CD4-positive, alpha-beta T cell (primary cell): Measurements from ENCODE around the gene VAMP7. TPM values are rescaled to one million over a fixed set of nuclear protein-coding genes. Genes with fewer than 3 reads are reported as not detected.
"Not testable (repeated sequence)": the region's sequence is repeated elsewhere in the genome, so short reads cannot be mapped to it uniquely, and the experiment has no call there.

Experiments used
- ATAC-seq: fragments of 200-7000 bp; cut with Tn5 transposase; one replicate; pipeline ENCODE4 v1.10.0; 2022; ENCODE audit warnings: mild to moderate bottlenecking; ENCODE audit not compliant: poor library complexity
- CTCF ChIA-PET: fragments of 350-600 bp; sonication (Branson Sonifier 250); formaldehyde crosslinking; loops from one replicate; lab custom pipeline; 2021; ENCODE audit warnings: antibody characterized with exemption, inconsistent platforms; lab: Charles Lee
- POLR2A ChIA-PET: fragments of 350-600 bp; sonication (Branson Sonifier 250); formaldehyde crosslinking; loops from one replicate; lab custom pipeline; 2021; ENCODE audit warnings: antibody characterized with exemption, inconsistent platforms; lab: Charles Lee
- DNase-seq, 14 experiments: peaks; one replicate each; pipeline ENCODE4 v3.0.0-alpha.2; 2013 to 2020; ENCODE audit warnings: mixed read lengths in 2 of 14
- H3K27ac ChIP-seq, 2 donors: one replicate each; pipeline versions ENCODE4 v1.5.1 to v1.7.0; 2013; ENCODE audit warnings: low read length in 2 of 2, low read depth in 1 of 2, mild to moderate bottlenecking in 1 of 2
- H3K27me3 ChIP-seq, 2 experiments: 1 replicate in 1 of 2; 2 replicates in 1 of 2; pipeline versions ENCODE4 v1.6.1 to v1.7.0; 2013; ENCODE audit warnings: low read length in 2 of 2, control low read depth in 1 of 2, mild to moderate bottlenecking in 1 of 2, moderate library complexity in 1 of 2; ENCODE audit not compliant: insufficient read depth in 2 of 2, control insufficient read depth in 1 of 2
- H3K36me3 ChIP-seq: one replicate; pipeline ENCODE4 v1.6.1; 2013; ENCODE audit warnings: low read length, control low read depth; ENCODE audit not compliant: insufficient read depth
- H3K4me1 ChIP-seq: one replicate; pipeline ENCODE4 v1.6.1; 2013; ENCODE audit warnings: low read length, control low read depth; ENCODE audit not compliant: insufficient read depth
- H3K4me3 ChIP-seq: one replicate; pipeline ENCODE4 v1.5.1; 2013; ENCODE audit warnings: mild to moderate bottlenecking, low read length, moderate library complexity
- H3K9me3 ChIP-seq, 2 experiments: 1 replicate in 1 of 2; 2 replicates in 1 of 2; pipeline versions ENCODE4 v1.6.1 to v1.7.0; 2013; ENCODE audit warnings: low read length in 2 of 2, mild to moderate bottlenecking in 2 of 2, control low read depth in 1 of 2, moderate library complexity in 1 of 2; ENCODE audit not compliant: control insufficient read depth in 1 of 2, insufficient read depth in 1 of 2
- H3K27ac Mint-ChIP-seq: one replicate; pipeline ENCODE4 v1.8.0; 2020; ENCODE audit warnings: mixed read lengths
- H3K27me3 Mint-ChIP-seq: one replicate; pipeline ENCODE4 v1.8.0; 2021; ENCODE audit warnings: mixed read lengths
- H3K36me3 Mint-ChIP-seq: one replicate; pipeline ENCODE4 v1.8.0; 2021; ENCODE audit warnings: low read depth, mixed read lengths
- H3K4me1 Mint-ChIP-seq: one replicate; pipeline ENCODE4 v1.8.0; 2021; ENCODE audit warnings: low read depth, mixed read lengths
- H3K4me3 Mint-ChIP-seq: one replicate; pipeline ENCODE4 v1.8.0; 2020; ENCODE audit warnings: mild to moderate bottlenecking, mixed read lengths
- H3K9me3 Mint-ChIP-seq: one replicate; pipeline ENCODE4 v1.8.0; 2020; ENCODE audit warnings: mixed read lengths
- CTCF ChIP-seq: fragments of 200-600 bp; IDR thresholded peaks from one replicate; pipeline ENCODE4 v1.8.0; 2022; ENCODE audit warnings: antibody characterized with exemption, mild to moderate bottlenecking
- intact Hi-C, 2 experiments: fragments of 100-400 bp; cut with DNase I in 1 of 2; cut with micrococcal nuclease in 1 of 2; formaldehyde crosslinking; loops; one replicate each; pipeline versions ENCODE4 v1.15.1 to v1.9.0; 2023 to 2025; cut with DNase I, micrococcal nuclease
- total RNA-seq, 174 experiments: library from RNA in 2 of 174; stranded (reverse) in 2 of 174; gene quantifications; one replicate each; pipeline ENCODE4 v1.2.3 and lab custom pipeline; 2021 to 2026

Gene VAMP7
- total RNA-seq, 2 experiments from 2014 or later = 17.0 to 17.4 TPM

- intact Hi-C loops = no loop called here
- Histone ChIP-seq H3K27me3 (no peaks in the 10 kb centered on the region), H3K36me3 (peaks cover 37% of the 10 kb centered on the region), H3K4me3 (no peak overlapping the region), H3K9me3 (no peaks in the 10 kb centered on the region), H3K4me1 (no peaks in the 10 kb centered on the region), H3K27ac (no peak overlapping the region)
- no peak for TF ChIP-seq CTCF
- DNase-seq (no peak), ATAC-seq (no peak)
- H3K27me3 Mint-ChIP-seq = no peaks in the 10 kb centered on the region
- H3K27ac Mint-ChIP-seq = no peak overlapping the region
- no peak overlapping the region for H3K4me3 Mint-ChIP-seq
- ChIA-PET POLR2A (no interaction called here), CTCF (no interaction called here)
- H3K4me1 Mint-ChIP-seq = no peaks in the 10 kb centered on the region
- H3K36me3 Mint-ChIP-seq = peaks cover 77% of the 10 kb centered on the region
- H3K9me3 Mint-ChIP-seq = no peaks in the 10 kb centered on the region
These were observed 19.6 kb downstream of the VAMP7 start for GRCh38 chrX:155900765-155901164.

- ATAC-seq, CTCF ChIA-PET, intact Hi-C loops, DNase-seq, H3K4me3 ChIP-seq, H3K4me3 Mint-ChIP-seq, H3K27me3 Mint-ChIP-seq, H3K27me3 ChIP-seq, H3K27ac Mint-ChIP-seq, H3K4me1 Mint-ChIP-seq, H3K4me1 ChIP-seq, H3K27ac ChIP-seq, POLR2A ChIA-PET: not testable (repeated sequence)
- Histone ChIP-seq H3K9me3 (peaks cover 0 to 11% of the 10 kb centered on the region in 2 experiments), H3K36me3 (peaks cover 11% of the 10 kb centered on the region)
- peaks cover 86% of the 10 kb centered on the region for H3K36me3 Mint-ChIP-seq
- H3K9me3 Mint-ChIP-seq = peaks cover 14% of the 10 kb centered on the region
These were observed 26.5 kb downstream of the VAMP7 start for GRCh38 chrX:155907661-155908060.

GRCh38 chrX:155923200-155923599 lies 42.1 kb downstream of the VAMP7 start:
- no peak for DNase-seq
- H3K27ac Mint-ChIP-seq = no peak overlapping the region
- peaks cover 99% of the 10 kb centered on the region for H3K36me3 Mint-ChIP-seq
- intact Hi-C loops = no loop called here
- peaks cover 1 to 5% of the 10 kb centered on the region in 2 experiments for H3K9me3 ChIP-seq
- H3K4me1 ChIP-seq = no peaks in the 10 kb centered on the region
- CTCF ChIA-PET = no interaction called here
- H3K9me3 Mint-ChIP-seq = peaks cover 7% of the 10 kb centered on the region
- no peak overlapping the region for H3K27ac ChIP-seq
- H3K36me3 ChIP-seq = peaks cover 24% of the 10 kb centered on the region
- no peak overlapping the region for H3K4me3 ChIP-seq
- no peaks in the 10 kb centered on the region for H3K27me3 ChIP-seq
- no peaks in the 10 kb centered on the region for H3K27me3 Mint-ChIP-seq
- ATAC-seq = no peak
- TF ChIP-seq CTCF = no peak
- POLR2A ChIA-PET = no interaction called here
- H3K4me1 Mint-ChIP-seq = no peaks in the 10 kb centered on the region
- no peak overlapping the region for H3K4me3 Mint-ChIP-seq

- Histone ChIP-seq H3K36me3 (peaks cover 16% of the 10 kb centered on the region), H3K9me3 (peaks cover 9 to 17% of the 10 kb centered on the region in 2 experiments)
- H3K4me3 ChIP-seq, intact Hi-C loops, H3K4me1 Mint-ChIP-seq, H3K4me3 Mint-ChIP-seq, H3K27ac ChIP-seq, H3K27me3 Mint-ChIP-seq, H3K4me1 ChIP-seq, POLR2A ChIA-PET, H3K27me3 ChIP-seq, CTCF ChIA-PET, H3K27ac Mint-ChIP-seq, ATAC-seq, DNase-seq: not testable (repeated sequence)
- peaks cover 91% of the 10 kb centered on the region for H3K36me3 Mint-ChIP-seq
- H3K9me3 Mint-ChIP-seq = peaks cover 16% of the 10 kb centered on the region
These were observed 49.9 kb downstream of the VAMP7 start for GRCh38 chrX:155930852-155931618.
